BE2C (cell line): ENCODE measurements around the gene NUS1.
A peak's percentile ranks its signal among the peaks of the same experiment; 100 is the strongest.
"Not testable (repeated sequence)": the region's sequence is repeated elsewhere in the genome, so short reads cannot be mapped to it uniquely, and the experiment has no call there.

ENCODE experiments used
- DNase-seq: peaks from one replicate; pipeline ENCODE4 v3.0.0-alpha.2; 2020
- H3K27me3 ChIP-seq: fragments of 250-450 bp; sonication (Bioruptor Pico); 2 replicates; pipeline ENCODE4 v1.5.1; 2020; ENCODE audit warnings: mild to moderate bottlenecking
- H3K36me3 ChIP-seq: fragments of 250-450 bp; sonication (Bioruptor Pico); 2 replicates; pipeline ENCODE4 v1.5.1; 2020; ENCODE audit warnings: mild to moderate bottlenecking
- H3K4me1 ChIP-seq: fragments of 250-450 bp; sonication (Bioruptor Pico); 2 replicates; pipeline ENCODE4 v1.5.1; 2020
- H3K4me3 ChIP-seq: 2 replicates; pipeline ENCODE4 v1.5.1; 2011; ENCODE audit warnings: low read depth, low read length
- H3K9me3 ChIP-seq: fragments of 250-450 bp; sonication (Bioruptor Pico); 2 replicates; pipeline ENCODE4 v1.5.1; 2020
- CTCF ChIP-seq: IDR thresholded peaks from 2 replicates; pipeline ENCODE4 v1.5.1; 2012; ENCODE audit warnings: mild to moderate bottlenecking, low read depth, low read length

Gene NUS1

DNA sequence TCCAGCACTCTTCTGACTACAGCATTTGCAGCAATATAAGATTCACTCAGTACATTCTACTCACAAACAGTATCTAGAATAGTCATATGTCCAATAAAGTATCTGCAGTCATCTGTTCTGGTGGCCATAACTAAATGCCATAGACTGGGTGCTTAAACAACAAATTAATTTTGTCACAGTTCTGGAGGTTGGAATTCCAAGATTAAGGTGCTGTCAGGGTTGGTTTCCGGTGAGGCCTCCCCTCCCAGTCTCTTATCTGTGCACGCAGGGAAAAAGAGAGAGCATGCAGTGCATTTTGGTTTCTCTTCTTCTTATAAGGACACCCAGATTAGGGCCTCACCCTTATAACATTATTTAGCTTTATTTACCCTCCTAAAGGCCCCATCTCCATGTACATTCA, 21.3 kb upstream of the NUS1 start:
- Histone ChIP-seq H3K27me3 (no peaks in the 10 kb centered on the region), H3K36me3 (no peaks in the 10 kb centered on the region), H3K9me3 (no peaks in the 10 kb centered on the region), H3K4me1 (no peaks in the 10 kb centered on the region), H3K4me3 (no peak overlapping the region)
- TF ChIP-seq CTCF = no peak
- DNase-seq = no peak

DNA sequence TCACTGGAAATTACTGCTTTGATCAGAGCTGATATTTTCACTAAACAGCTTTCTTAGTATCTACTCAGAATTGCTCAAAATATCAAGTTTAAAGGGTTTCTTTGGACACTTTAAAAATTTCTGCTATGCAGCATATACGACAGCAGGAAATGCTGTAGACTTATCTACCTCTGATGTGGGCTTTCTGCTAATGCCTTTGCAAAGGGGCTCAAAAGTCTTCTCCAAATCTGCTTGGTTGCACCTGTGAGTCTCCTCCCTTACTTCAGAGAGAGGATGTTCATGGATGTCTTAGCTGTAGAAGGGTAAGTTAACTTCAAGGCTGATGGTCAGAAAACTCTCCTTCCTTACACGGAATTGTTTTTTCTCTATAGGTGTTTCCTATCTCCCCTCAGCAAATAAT, 19.9 kb upstream of the NUS1 start:
- H3K4me1 ChIP-seq = no peaks in the 10 kb centered on the region
- no peaks in the 10 kb centered on the region for H3K9me3 ChIP-seq
- no peaks in the 10 kb centered on the region for H3K36me3 ChIP-seq
- no peak for TF ChIP-seq CTCF
- H3K27me3 ChIP-seq = no peaks in the 10 kb centered on the region
- H3K4me3 ChIP-seq = no peak overlapping the region
- no peak for DNase-seq

- Histone ChIP-seq H3K9me3 (no peaks in the 10 kb centered on the region), H3K4me1 (no peaks in the 10 kb centered on the region), H3K4me3 (no peak overlapping the region), H3K36me3 (no peaks in the 10 kb centered on the region), H3K27me3 (no peaks in the 10 kb centered on the region)
- TF ChIP-seq CTCF = no peak
- DNase-seq = no peak
These were observed 8.4 kb upstream of the NUS1 start for GRCh38 chr6:117666881-117667280.

- DNase-seq = no peak
- no peaks in the 10 kb centered on the region for H3K9me3 ChIP-seq
These were observed 6.5 kb upstream of the NUS1 start for GRCh38 chr6:117668736-117669135.

GRCh38 chr6:117674503-117674902, 766 bp upstream of the NUS1 start:
- Histone ChIP-seq H3K4me3 (peak overlapping the region; percentile 94), H3K4me1 (no peaks in the 10 kb centered on the region; the same call in 1 of the 2 replicates), H3K36me3 (peaks cover 17% of the 10 kb centered on the region), H3K27me3 (no peaks in the 10 kb centered on the region), H3K9me3 (no peaks in the 10 kb centered on the region; the same call in 1 of the 2 replicates)
- TF ChIP-seq CTCF = no peak
- no peak for DNase-seq

More at GRCh38 chr6:117668736-117669135, 6.5 kb upstream of the NUS1 start:
- Histone ChIP-seq H3K4me1 (no peaks in the 10 kb centered on the region), H3K4me3 (no peak overlapping the region), H3K27me3 (no peaks in the 10 kb centered on the region), H3K36me3 (no peaks in the 10 kb centered on the region)
- TF ChIP-seq CTCF = no peak

GRCh38 chr6:117675658-117676301, 511 bp downstream of the NUS1 start:
- Histone ChIP-seq H3K36me3 (peaks cover 27% of the 10 kb centered on the region), H3K4me3 (peak overlapping the region; percentile 94)
- not testable (repeated sequence) for H3K4me1 ChIP-seq, H3K9me3 ChIP-seq, H3K27me3 ChIP-seq
- peak; percentile 14 for DNase-seq
